22Rv1 (cell line): ENCODE results near the gene PRR11.

Experiments
- H3K27ac ChIP-seq: fragments of 450-650 bp; 2 replicates; pipeline ENCODE4 v1.5.1; 2017
- CTCF ChIP-seq: fragments of 450-650 bp; IDR thresholded peaks from 2 replicates; pipeline ENCODE4 v1.5.1; 2017; ENCODE audit warnings: mild to moderate bottlenecking
- ZFX ChIP-seq: fragments of 450-650 bp; IDR thresholded peaks from 2 replicates; pipeline ENCODE4 v1.6.1; 2017; ENCODE audit warnings: antibody characterized with exemption, borderline replicate concordance

PRR11 gene

GRCh38 chr17:59185997-59186396, 30.5 kb downstream of the PRR11 start:
- H3K27ac ChIP-seq, result no peak overlapping the region
- TF ChIP-seq ZFX, result no peak
- no peak for TF ChIP-seq CTCF

GRCh38 chr17:59186850-59187249, 31.3 kb downstream of the PRR11 start:
- no peak overlapping the region for H3K27ac ChIP-seq
- TF ChIP-seq ZFX (no peak), CTCF (no peak)

- TF ChIP-seq CTCF (no peak), ZFX (no peak)
Observed at GRCh38 chr17:59190806-59191205, 35.3 kb downstream of the PRR11 start.

GRCh38 chr17:59193336-59193862, 37.9 kb downstream of the PRR11 start:
- TF ChIP-seq ZFX (no peak), CTCF (no peak)
- H3K27ac ChIP-seq, result no peak overlapping the region

More at GRCh38 chr17:59190806-59191205, 35.3 kb downstream of the PRR11 start:
- H3K27ac ChIP-seq, result no peak overlapping the region

- no peak for TF ChIP-seq CTCF
- no peak for TF ChIP-seq ZFX
Observed at GRCh38 chr17:59199398-59199797, 43.9 kb downstream of the PRR11 start.

GRCh38 chr17:59202320-59202719, 46.8 kb downstream of the PRR11 start:
- TF ChIP-seq ZFX, result no peak
- TF ChIP-seq CTCF, result no peak
- no peak overlapping the region for H3K27ac ChIP-seq

More at GRCh38 chr17:59199398-59199797, 43.9 kb downstream of the PRR11 start:
- H3K27ac ChIP-seq, result no peak overlapping the region

DNA sequence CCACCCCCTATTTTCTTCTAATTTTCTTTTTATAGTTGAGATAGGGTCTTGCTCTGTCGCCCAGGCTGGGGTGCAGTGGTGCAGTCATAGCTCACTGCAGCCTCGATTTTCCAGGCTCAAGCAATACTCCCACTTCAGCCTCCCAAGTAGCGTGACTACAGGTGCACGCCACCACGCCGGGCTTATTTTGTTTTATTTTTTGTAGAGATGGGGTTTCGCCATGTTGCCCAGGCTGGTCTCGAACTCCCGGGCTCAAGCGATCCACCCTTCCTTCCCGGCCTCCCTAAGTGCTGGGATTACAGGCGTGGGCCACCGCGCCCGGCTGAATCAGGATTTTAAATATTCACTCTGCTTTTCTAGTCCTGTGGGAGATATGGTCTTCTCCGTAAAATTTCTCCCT, 63.8 kb downstream of the PRR11 start:
- no peak overlapping the region for H3K27ac ChIP-seq
- TF ChIP-seq ZFX (no peak), CTCF (no peak)
